Renal pelvis (tissue), 4 donors: ENCODE data around the gene TNFRSF12A. TPM values are rescaled to one million over a fixed set of nuclear protein-coding genes. Genes with fewer than 3 reads are reported as not detected.

Experiments used
- DNase-seq: peaks from one replicate; pipeline ENCODE4 v3.0.0-alpha.2; 2013
- polyA plus RNA-seq, 3 donors: library from polyadenylated mRNA; unstranded; fragments of 120-200 nt; gene quantifications; one replicate each; pipeline ENCODE4 v1.2.1, GENCODE V29; 2013; ENCODE audit not compliant: insufficient read length in 3 of 3

The TNFRSF12A gene
- polyA plus RNA-seq, 3 donors, result 12.7 to 15.3 (median 14.2) TPM

GRCh38 chr16:2981899-2982250, 38.3 kb upstream of the TNFRSF12A start:
- DNase-seq, result no peak

- DNase-seq, result no peak
These were observed 37.8 kb upstream of the TNFRSF12A start for GRCh38 chr16:2982402-2982801.

- DNase-seq, result peak; percentile 75
These were observed 36.4 kb upstream of the TNFRSF12A start for GRCh38 chr16:2983706-2984136.

DNA sequence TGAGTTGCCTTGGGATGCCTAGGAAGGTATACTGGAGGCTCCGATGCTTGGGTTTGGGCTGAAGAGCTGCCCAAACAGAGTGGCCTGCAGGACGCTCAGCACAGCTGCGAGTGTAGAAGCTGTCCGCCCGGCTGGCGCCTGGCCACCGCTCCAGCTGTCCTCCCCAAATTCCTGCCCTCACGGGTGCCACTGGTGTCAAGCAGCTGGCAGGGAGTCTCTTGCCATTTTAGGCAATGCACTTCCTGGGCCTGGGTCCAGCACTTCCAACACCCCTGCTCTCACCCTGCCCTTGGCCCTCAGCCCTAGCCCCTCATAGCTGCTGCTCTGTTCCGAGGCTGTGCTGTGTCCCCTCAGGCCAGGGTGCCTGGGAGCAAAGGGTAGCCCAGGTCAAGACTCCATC, 34.7 kb upstream of the TNFRSF12A start:
- no peak for DNase-seq

DNA sequence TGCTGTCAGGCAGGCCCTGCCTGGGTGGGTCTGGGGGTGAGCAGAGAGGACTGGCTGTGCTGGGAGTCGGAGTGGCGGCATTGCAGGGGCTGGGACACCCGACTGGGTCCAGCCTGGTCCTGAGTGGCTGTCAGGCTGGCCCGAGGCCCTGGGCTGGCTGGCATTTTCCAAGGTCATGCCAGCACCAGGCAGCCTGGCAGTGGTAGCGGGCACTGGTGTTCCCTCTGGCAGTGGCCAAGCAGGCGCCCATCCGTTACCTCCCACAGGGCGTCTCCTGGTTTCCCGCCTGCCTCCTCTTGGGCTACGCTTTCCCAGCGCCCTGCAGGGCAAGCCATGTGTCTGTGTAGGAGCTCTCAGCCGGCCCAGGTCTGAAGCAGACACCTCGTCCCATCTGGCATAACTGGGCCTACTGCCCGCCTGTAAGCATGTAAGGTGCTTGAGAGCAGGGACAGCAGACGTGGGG, 34.2 kb upstream of the TNFRSF12A start:
- DNase-seq, result no peak

DNA sequence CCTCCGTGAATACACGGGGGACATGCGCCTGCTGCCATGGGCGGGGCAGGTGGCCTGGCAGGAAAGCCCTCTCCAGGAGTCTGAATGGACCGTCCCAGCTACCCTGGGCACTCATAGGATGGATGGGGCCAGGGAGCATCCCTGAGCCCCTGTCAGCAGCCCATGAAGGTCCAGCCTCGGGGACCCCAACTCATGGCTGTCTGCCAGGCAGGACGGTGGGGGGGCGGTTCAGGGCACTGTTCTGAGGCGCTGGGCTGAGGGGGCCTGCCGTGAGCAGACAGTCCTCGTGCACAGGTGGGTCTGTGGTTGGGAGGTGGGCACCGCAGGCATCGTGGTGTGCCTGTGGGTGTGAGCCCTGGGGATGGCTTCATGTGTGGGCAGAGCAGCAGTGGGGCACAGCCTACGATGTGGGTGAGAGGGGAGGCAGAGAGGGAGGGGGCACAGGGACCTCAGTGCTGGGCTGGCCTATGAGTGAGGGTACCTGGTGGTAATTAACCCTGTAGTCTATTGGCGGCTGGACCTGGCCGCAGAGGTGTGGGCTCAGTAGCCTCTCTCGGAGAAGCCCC, 33.5 kb upstream of the TNFRSF12A start:
- DNase-seq, result no peak

GRCh38 chr16:2987286-2987685, 32.9 kb upstream of the TNFRSF12A start:
- no peak for DNase-seq

DNA sequence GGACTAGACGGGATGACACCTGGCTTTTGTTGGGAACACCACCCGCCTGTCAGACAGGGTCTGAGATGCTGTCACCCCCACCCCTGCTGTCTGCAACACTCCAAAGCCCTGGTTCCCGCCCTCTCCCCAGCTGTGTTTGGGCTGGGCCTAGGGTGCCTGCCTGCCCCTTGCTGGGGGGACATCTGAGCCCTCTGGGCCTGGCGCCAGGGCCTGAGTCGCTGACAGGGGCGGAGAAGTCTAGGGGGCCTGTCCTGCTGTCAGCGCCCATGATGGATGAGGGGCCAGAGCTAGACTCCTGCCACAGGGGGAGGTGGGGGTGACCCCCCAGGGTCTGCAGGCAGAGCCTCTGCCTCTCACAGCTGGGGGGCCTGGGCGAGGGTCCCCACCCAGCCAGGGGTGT, 32.3 kb upstream of the TNFRSF12A start:
- DNase-seq, result no peak

GRCh38 chr16:2988590-2989099, 31.5 kb upstream of the TNFRSF12A start:
- no peak for DNase-seq

- no peak for DNase-seq
These were observed 29.3 kb upstream of the TNFRSF12A start for GRCh38 chr16:2990891-2991290.

DNA sequence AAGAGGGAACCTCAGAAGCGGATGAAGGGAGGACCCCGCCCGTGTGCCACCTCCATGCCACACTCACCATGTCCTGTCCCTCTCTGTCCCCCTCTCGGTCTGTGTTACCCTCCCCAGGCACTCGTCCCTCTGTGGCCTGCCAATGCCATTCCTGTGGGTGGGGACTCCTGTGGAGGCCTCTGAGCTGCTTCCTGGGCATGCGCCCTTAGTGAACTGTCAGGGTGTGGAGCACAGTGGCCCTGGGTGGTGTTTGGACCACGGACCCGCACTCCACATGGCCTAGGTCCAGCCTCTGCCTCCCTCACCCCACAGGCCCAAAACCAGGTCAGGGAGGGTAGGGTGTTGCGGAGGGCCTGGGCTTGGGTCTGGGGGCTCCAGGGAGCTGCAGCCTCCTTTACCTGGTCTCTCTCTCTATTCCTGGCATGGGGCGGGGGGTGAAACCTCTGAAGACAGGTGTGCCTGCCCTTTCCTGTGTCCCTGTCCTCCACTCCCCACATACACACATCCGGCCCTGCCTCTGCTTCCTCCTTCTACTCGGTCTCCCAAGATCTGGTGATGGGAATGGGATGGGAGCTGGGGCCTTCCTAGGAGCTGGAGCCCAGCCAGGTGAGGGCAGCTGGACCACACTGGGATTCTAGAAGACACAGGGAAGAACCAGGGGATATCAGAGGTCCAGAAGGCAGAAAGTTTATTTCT, 28.5 kb upstream of the TNFRSF12A start:
- DNase-seq, result no peak

- DNase-seq, result no peak
These were observed 27.6 kb upstream of the TNFRSF12A start for GRCh38 chr16:2992383-2993081.

- DNase-seq, result no peak
These were observed 23.9 kb upstream of the TNFRSF12A start for GRCh38 chr16:2996298-2996697.

- no peak for DNase-seq
These were observed 20.2 kb upstream of the TNFRSF12A start for GRCh38 chr16:2999929-3000328.

GRCh38 chr16:3000540-3000939, 19.6 kb upstream of the TNFRSF12A start:
- no peak for DNase-seq

DNA sequence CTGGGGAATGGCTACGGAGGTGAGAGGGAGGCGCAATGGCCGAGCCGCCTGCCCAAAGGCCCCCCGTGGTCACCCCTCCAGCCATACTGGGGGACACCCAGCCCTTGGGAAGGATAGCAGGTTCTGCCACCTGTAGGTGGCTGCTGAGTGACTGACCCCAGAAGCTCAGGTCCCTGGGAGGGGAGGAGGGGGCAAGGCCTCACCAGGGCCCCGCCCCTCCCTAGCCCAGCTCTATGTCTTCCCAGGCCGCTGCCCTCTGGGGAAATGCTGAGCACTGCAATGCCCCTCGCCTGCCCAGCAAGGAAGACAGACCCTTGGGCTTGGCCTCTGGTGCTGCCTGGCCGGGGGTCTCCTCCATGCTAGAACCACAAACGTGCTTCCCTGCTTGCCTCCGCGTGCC, 18.9 kb upstream of the TNFRSF12A start:
- no peak for DNase-seq

GRCh38 chr16:3003582-3004270, 16.4 kb upstream of the TNFRSF12A start:
- DNase-seq, result peak; percentile 96

DNA sequence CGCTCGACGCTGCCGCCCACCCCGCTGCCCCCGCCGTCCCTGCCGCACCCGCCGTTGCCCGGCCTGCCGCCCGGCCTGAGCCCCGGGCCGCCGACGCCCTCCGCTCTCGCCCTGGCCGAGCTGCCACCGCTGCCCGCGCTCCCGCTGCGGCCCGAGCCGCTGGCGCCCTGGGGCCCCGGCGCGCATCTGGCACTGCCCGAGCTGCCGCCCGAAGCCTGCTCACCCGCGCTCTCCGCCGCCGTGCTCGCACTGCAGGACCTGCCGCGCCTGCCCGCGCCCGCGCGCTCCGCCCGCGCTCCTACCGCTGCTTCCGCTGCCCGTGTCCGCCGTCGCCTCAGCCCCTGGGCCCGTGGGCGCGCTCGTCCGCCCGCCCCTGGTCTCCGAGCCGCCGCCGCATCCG, 15.8 kb upstream of the TNFRSF12A start:
- DNase-seq, result no peak

GRCh38 chr16:3004781-3005284, 15.3 kb upstream of the TNFRSF12A start:
- no peak for DNase-seq

DNA sequence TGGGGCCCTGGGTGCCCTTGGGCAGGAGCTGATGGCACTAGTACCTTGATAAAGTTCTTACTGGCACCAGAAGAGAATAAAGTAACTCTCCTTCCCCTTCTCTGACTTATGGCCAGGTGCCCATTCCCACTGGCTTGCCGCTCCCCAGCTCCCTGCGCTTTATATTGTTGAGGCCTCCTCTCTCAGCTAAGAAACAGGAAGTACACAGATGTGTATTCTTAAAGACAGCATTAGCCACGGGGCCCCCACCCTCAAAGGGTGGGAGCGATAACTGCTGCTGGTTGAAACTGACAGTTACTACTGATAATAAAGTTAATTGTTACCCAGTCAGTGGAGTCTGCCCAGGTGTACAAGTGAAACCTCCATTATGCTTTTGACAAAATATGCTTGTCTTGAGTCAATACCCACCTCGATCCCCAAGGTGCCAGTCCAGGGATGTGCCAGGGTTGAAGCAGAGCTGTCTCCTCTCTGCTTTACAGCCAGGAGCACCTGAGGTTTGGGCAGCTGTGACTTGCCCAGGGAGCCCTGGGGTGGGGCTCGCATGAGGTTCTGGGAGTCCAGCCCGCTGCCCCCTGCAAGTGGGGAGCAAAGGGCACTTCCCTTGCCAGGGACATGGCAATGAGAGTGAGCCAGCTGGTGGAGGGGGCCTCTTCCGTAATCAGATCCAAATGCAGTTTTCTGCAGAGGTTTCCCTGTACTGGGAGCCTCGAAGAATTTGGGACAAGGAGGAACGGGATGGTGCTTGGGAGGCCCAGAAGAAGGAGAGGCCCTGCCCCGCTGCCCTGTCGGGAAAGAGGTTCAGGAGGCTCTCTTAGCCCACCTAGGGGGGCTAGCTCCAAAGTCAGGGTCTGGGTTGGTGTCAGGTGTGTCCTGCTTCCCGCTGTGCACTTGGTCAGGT, 12.9 kb upstream of the TNFRSF12A start:
- DNase-seq, result no peak
